Neural cell (in vitro differentiated cells): Measurements from ENCODE around the gene ZNF618. TPM values are rescaled to one million over a fixed set of nuclear protein-coding genes. Genes with fewer than 3 reads are reported as not detected.

Source experiments
- H2AFZ ChIP-seq: fragments of 200-600, 300-800 bp; sonication (generic), shearing (Covaris generic); 2 replicates; pipeline ENCODE4 v1.6.0; 2014; ENCODE audit warnings: low read depth, mild to moderate bottlenecking, antibody characterized with exemption, low read length, moderate library complexity
- H3F3A ChIP-seq: fragments of 200-600 bp; shearing (Covaris generic); 2 replicates; pipeline ENCODE4 v1.6.1; 2016; ENCODE audit warnings: mild to moderate bottlenecking, moderate library complexity, mixed read lengths, antibody characterized with exemption, low read length; ENCODE audit not compliant: insufficient read depth, poor library complexity, severe bottlenecking
- H3K27ac ChIP-seq: fragments of 200-600, 300-800 bp; sonication (generic), shearing (Covaris generic); 2 replicates; pipeline ENCODE4 v1.5.1; 2014; ENCODE audit warnings: mild to moderate bottlenecking, low read length, moderate library complexity
- H3K27me3 ChIP-seq: fragments of 300-800, 200-600 bp; sonication (generic), shearing (Covaris generic); 2 replicates; pipeline ENCODE4 v1.6.0; 2014; ENCODE audit warnings: mild to moderate bottlenecking, low read depth, low read length, moderate library complexity; ENCODE audit not compliant: insufficient read depth
- H3K36me3 ChIP-seq: fragments of 300-800, 200-600 bp; sonication (generic), shearing (Covaris generic); 2 replicates; pipeline ENCODE4 v1.5.1; 2014; ENCODE audit warnings: mild to moderate bottlenecking, antibody characterized with exemption, low read length, moderate library complexity; ENCODE audit not compliant: insufficient read depth
- H3K4me2 ChIP-seq: fragments of 300-800, 200-600 bp; sonication (generic), shearing (Covaris generic); 2 replicates; pipeline ENCODE4 v1.6.0; 2014; ENCODE audit warnings: mild to moderate bottlenecking, low read length
- H3K4me3 ChIP-seq: fragments of 300-800, 200-600 bp; sonication (generic), shearing (Covaris generic); 2 replicates; pipeline ENCODE4 v1.5.1; 2014; ENCODE audit warnings: mild to moderate bottlenecking, low read length, moderate library complexity
- H3K79me2 ChIP-seq: fragments of 200-600 bp; shearing (Covaris generic); replicated peaks from 2 replicates; pipeline ENCODE4 v1.6.0; 2014; ENCODE audit warnings: mild to moderate bottlenecking, low read length, moderate library complexity; ENCODE audit not compliant: insufficient read depth
- H3K9ac ChIP-seq: fragments of 300-800, 200-600 bp; sonication (generic), shearing (Covaris generic); 2 replicates; pipeline ENCODE4 v1.6.1; 2016; ENCODE audit warnings: mild to moderate bottlenecking, low read length, mixed read lengths
- H3K9me2 ChIP-seq: fragments of 200-600 bp; shearing (Covaris generic); 2 replicates; pipeline ENCODE4 v1.6.1; 2016; ENCODE audit warnings: mild to moderate bottlenecking, low read length, mixed read lengths; ENCODE audit not compliant: insufficient read depth
- H3K9me3 ChIP-seq: fragments of 200-600, 300-800 bp; sonication (generic), shearing (Covaris generic); 2 replicates; pipeline ENCODE4 v1.6.1; 2016; ENCODE audit warnings: mild to moderate bottlenecking, mixed run types, low read length, moderate library complexity, mixed read lengths
- H4K20me1 ChIP-seq: fragments of 200-600 bp; shearing (Covaris generic); 2 replicates; pipeline ENCODE4 v1.6.1; 2016; ENCODE audit warnings: mild to moderate bottlenecking, mixed run types; ENCODE audit not compliant: insufficient read depth
- EP300 ChIP-seq: fragments of 450-650 bp; conservative IDR thresholded peaks from 2 replicates; pipeline ENCODE4 v1.6.1; 2014; ENCODE audit warnings: antibody characterized with exemption, mild to moderate bottlenecking, moderate library complexity; ENCODE audit not compliant: poor library complexity, severe bottlenecking
- EZH2 ChIP-seq: fragments of 200-600, 300-800 bp; shearing (Covaris generic), sonication (generic); IDR thresholded peaks from 2 replicates; pipeline ENCODE4 v1.6.1; 2014; ENCODE audit warnings: antibody characterized with exemption, low read length, borderline replicate concordance, mild to moderate bottlenecking; ENCODE audit not compliant: insufficient read depth, poor library complexity, severe bottlenecking
- MXI1 ChIP-seq: fragments of 450-650 bp; conservative IDR thresholded peaks from 2 replicates; pipeline ENCODE4 v1.6.1; 2014; ENCODE audit warnings: antibody characterized with exemption, mild to moderate bottlenecking; ENCODE audit not compliant: poor library complexity, severe bottlenecking
- POLR2AphosphoS5 ChIP-seq: IDR thresholded peaks from 2 replicates; pipeline ENCODE4 v1.6.1; 2012
- RAD21 ChIP-seq: fragments of 450-650 bp; conservative IDR thresholded peaks from 2 replicates; pipeline ENCODE4 v1.6.1; 2014; ENCODE audit warnings: antibody characterized with exemption, mild to moderate bottlenecking, moderate library complexity
- SMC3 ChIP-seq: fragments of 450-650 bp; conservative IDR thresholded peaks from 2 replicates; pipeline ENCODE4 v1.6.1; 2014; ENCODE audit warnings: antibody characterized with exemption, mild to moderate bottlenecking, moderate library complexity; ENCODE audit not compliant: poor library complexity
- TAF1 ChIP-seq: IDR thresholded peaks from 2 replicates; pipeline ENCODE4 v1.6.1; 2012; ENCODE audit warnings: low read depth
- polyA plus RNA-seq: library from polyadenylated mRNA; depleted of rRNA; stranded (reverse); fragments of >200 nt; gene quantifications from 2 replicates; pipeline ENCODE4 v1.2.3, GENCODE V29; 2014
- TF ChIP-seq, protein P1 (sequence below): fragments of 450-650 bp; IDR thresholded peaks from 2 replicates; pipeline ENCODE4 v1.5.1; 2014; ENCODE audit warnings: antibody characterized with exemption, mild to moderate bottlenecking, moderate library complexity; ENCODE audit not compliant: poor library complexity, severe bottlenecking
- TF ChIP-seq, protein P2 (sequence below): IDR thresholded peaks from 2 replicates; pipeline ENCODE4 v1.6.1; 2012; ENCODE audit warnings: borderline replicate concordance

Gene ZNF618
- polyA plus RNA-seq, 1 donor from 2014 or later: 7.1 TPM

DNA sequence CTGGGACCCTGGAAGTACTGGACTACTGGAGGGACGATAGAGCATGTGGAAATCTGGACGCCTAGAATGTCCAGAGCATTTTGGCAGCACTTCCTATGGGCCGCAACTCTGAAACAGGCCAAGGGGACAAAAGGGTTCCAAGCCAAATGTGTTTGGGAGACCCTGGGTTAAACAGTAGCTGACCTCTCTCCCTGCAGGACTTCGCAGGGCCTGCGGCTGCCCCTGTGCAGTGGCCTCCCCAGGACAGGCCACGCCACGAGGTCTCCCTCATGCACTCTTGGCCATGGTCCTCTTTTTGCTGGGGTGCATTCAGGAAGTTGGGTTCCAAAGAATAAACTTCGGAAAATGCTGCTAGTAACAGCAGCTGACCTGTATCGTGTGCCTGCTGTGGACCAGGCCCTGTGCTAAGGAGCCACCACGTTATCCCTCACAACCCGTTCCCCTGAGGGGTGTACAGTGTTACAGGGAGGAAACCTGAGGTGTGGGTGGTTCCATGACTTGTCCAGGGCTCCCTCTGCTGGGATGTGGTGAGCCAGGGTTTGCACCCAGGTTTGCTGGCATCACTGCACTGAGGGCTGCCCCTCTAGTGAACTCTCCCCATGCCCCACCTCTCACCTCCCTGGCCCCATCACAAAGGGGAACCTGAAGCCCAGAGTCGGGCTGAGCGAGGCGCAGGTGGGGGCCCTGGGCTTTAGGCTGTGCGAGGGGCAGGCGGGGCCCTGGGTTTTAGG is 122.6 kb downstream of the ZNF618 start:
- no peaks in the 10 kb centered on the region for H3K36me3 ChIP-seq
- H4K20me1 ChIP-seq: no peaks in the 10 kb centered on the region
- no peaks in the 10 kb centered on the region for H3F3A ChIP-seq
- no peaks in the 10 kb centered on the region for H3K79me2 ChIP-seq
- no peaks in the 10 kb centered on the region for H3K27me3 ChIP-seq
- H3K9me3 ChIP-seq: no peaks in the 10 kb centered on the region
- H3K27ac ChIP-seq: no peak overlapping the region
- H3K9ac ChIP-seq: no peak overlapping the region
- H3K4me2 ChIP-seq: no peak overlapping the region
- H3K9me2 ChIP-seq: no peaks in the 10 kb centered on the region
- H3K4me3 ChIP-seq: no peak overlapping the region
- H2AFZ ChIP-seq: no peak overlapping the region
- TF ChIP-seq POLR2AphosphoS5: no peak
- no peak for TF ChIP-seq EZH2
- TF ChIP-seq, protein P1, sequence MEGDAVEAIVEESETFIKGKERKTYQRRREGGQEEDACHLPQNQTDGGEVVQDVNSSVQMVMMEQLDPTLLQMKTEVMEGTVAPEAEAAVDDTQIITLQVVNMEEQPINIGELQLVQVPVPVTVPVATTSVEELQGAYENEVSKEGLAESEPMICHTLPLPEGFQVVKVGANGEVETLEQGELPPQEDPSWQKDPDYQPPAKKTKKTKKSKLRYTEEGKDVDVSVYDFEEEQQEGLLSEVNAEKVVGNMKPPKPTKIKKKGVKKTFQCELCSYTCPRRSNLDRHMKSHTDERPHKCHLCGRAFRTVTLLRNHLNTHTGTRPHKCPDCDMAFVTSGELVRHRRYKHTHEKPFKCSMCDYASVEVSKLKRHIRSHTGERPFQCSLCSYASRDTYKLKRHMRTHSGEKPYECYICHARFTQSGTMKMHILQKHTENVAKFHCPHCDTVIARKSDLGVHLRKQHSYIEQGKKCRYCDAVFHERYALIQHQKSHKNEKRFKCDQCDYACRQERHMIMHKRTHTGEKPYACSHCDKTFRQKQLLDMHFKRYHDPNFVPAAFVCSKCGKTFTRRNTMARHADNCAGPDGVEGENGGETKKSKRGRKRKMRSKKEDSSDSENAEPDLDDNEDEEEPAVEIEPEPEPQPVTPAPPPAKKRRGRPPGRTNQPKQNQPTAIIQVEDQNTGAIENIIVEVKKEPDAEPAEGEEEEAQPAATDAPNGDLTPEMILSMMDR: no peak
- no peak for TF ChIP-seq EP300
- TF ChIP-seq, protein P2, sequence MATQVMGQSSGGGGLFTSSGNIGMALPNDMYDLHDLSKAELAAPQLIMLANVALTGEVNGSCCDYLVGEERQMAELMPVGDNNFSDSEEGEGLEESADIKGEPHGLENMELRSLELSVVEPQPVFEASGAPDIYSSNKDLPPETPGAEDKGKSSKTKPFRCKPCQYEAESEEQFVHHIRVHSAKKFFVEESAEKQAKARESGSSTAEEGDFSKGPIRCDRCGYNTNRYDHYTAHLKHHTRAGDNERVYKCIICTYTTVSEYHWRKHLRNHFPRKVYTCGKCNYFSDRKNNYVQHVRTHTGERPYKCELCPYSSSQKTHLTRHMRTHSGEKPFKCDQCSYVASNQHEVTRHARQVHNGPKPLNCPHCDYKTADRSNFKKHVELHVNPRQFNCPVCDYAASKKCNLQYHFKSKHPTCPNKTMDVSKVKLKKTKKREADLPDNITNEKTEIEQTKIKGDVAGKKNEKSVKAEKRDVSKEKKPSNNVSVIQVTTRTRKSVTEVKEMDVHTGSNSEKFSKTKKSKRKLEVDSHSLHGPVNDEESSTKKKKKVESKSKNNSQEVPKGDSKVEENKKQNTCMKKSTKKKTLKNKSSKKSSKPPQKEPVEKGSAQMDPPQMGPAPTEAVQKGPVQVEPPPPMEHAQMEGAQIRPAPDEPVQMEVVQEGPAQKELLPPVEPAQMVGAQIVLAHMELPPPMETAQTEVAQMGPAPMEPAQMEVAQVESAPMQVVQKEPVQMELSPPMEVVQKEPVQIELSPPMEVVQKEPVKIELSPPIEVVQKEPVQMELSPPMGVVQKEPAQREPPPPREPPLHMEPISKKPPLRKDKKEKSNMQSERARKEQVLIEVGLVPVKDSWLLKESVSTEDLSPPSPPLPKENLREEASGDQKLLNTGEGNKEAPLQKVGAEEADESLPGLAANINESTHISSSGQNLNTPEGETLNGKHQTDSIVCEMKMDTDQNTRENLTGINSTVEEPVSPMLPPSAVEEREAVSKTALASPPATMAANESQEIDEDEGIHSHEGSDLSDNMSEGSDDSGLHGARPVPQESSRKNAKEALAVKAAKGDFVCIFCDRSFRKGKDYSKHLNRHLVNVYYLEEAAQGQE: no peak
- no peak for TF ChIP-seq SMC3
- no peak for TF ChIP-seq TAF1
- no peak for TF ChIP-seq MXI1
- no peak for TF ChIP-seq RAD21

DNA sequence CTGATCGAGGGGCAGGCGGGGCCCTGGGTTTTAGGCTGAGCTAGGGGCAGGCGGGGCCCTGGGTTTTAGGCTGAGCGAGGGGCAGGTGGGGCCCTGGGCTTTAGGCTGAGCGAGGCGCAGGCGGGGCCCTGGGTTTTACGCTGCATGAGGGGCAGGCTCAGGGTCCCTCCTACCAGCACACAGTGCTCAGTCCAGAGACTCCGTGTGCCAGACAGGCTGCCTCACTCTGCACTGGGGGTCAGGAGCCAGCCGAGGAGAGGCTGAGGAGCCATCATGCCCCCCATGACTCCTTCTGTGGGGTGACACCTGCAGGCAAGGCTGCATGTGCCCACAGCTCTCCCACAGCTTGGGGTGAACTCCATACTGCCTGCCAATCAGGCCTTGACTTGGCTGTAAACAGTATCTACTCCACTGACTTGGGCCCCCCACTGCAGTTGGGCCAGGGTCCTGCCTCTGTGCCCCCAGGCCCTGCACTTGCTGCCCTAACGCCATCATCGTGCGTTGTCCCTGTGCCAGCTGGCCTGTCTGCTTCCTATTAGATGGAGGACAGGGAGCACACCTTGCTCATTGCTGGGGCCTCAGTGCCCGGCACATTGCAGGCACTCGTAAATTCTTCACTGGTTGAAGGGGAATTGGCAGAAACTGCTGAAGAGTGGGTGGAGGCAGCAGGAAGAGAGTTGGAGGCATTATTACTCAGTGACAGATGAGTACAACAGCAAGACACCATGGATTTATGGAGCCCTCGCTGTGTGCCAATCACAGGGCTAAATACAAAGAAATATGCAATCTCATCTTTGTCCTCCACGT is 123.3 kb downstream of the ZNF618 start:
- Histone ChIP-seq H3K4me3 (no peak overlapping the region), H3K79me2 (no peaks in the 10 kb centered on the region), H3K27me3 (no peaks in the 10 kb centered on the region), H3K9ac (no peak overlapping the region), H2AFZ (no peak overlapping the region), H3K9me3 (no peaks in the 10 kb centered on the region), H3K4me2 (no peak overlapping the region), H3F3A (no peaks in the 10 kb centered on the region), H3K36me3 (peaks cover 5% of the 10 kb centered on the region), H3K9me2 (no peaks in the 10 kb centered on the region), H3K27ac (no peak overlapping the region), H4K20me1 (no peaks in the 10 kb centered on the region)
- TF ChIP-seq EZH2 (no peak), RAD21 (no peak), EP300 (no peak), TAF1 (no peak), POLR2AphosphoS5 (no peak), MXI1 (no peak), SMC3 (no peak)
- TF ChIP-seq, protein P2: no peak
- TF ChIP-seq, protein P1: no peak
